HUES6 (cell line): ENCODE data around the gene PLA2G4A.
"Not testable (repeated sequence)": the region's sequence is repeated elsewhere in the genome, so short reads cannot be mapped to it uniquely, and the experiment has no call there.

ENCODE experiments used
- H3K27ac ChIP-seq: 2 replicates; pipeline ENCODE4 v1.7.0; 2013; ENCODE audit warnings: low read depth, mild to moderate bottlenecking, low read length, inconsistent platforms
- H3K27me3 ChIP-seq: 2 replicates; pipeline ENCODE4 v1.6.1; 2013; ENCODE audit warnings: low read length; ENCODE audit not compliant: control insufficient read depth, insufficient read depth
- H3K36me3 ChIP-seq: 2 replicates; pipeline ENCODE4 v1.6.1; 2013; ENCODE audit warnings: low read length; ENCODE audit not compliant: control insufficient read depth, insufficient read depth
- H3K4me1 ChIP-seq: 2 replicates; pipeline ENCODE4 v1.6.1; 2013; ENCODE audit warnings: low read length; ENCODE audit not compliant: control insufficient read depth, insufficient read depth
- H3K4me3 ChIP-seq: 2 replicates; pipeline ENCODE4 v1.5.1; 2013; ENCODE audit warnings: low read depth, low read length
- H3K9ac ChIP-seq: one replicate; pipeline ENCODE4 v1.6.1; 2013; ENCODE audit warnings: mild to moderate bottlenecking, low read length
- H3K9me3 ChIP-seq: 2 replicates; pipeline ENCODE4 v1.6.1; 2013; ENCODE audit warnings: low read depth, low read length; ENCODE audit not compliant: control insufficient read depth, insufficient read depth

PLA2G4A gene

GRCh38 chr1:186899577-186899976 is 70.8 kb downstream of the PLA2G4A start:
- no peaks in the 10 kb centered on the region for H3K36me3 ChIP-seq
- H3K27ac ChIP-seq, result no peak overlapping the region
- H3K9ac ChIP-seq, result no peak overlapping the region
- H3K9me3 ChIP-seq, result no peaks in the 10 kb centered on the region
- no peak overlapping the region for H3K4me3 ChIP-seq
- H3K27me3 ChIP-seq, result no peaks in the 10 kb centered on the region
- H3K4me1 ChIP-seq, result 0 out of 2 replicates have a peak, but pooled peaks cover 3% of the 10 kb centered on the region

- no peak overlapping the region for H3K4me3 ChIP-seq
- H3K9me3 ChIP-seq, result no peaks in the 10 kb centered on the region
Observed at GRCh38 chr1:186899977-186900376, 71.2 kb downstream of the PLA2G4A start.

DNA sequence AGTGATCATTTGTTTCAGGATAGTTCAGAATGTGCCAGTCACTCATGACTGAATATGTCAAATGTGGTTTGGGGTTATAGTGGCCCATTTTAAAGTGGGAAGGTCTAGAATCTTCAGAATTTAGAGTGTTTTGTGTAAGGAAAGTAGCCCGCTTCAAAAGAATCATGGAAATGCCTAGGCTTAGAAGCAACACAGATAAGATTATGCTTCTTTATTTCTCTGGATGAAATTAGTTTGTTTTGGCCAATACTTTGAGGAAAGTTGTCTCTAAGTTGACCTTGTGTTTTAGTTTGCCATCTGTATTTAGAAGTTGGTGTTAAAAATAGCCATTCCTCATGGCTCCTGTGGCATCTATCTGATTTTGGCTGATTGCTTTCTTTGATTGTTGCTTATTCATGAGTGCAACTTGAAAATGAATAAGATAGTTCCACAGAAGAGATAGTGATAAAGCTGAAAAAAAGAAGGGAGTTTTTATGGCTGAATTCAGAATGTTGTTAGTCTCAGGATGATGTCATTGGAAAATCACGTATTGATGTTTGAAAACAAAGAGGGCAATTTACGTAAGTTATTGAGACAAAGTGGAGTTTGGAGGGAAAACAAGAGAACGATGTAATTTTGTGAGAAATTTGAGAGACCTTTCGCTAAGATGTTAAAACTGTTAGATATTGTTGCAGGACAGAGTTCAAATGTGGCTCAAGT is 71.9 kb downstream of the PLA2G4A start:
- Histone ChIP-seq H3K4me3 (no peak overlapping the region), H3K9ac (no peak overlapping the region), H3K27ac (no peak overlapping the region), H3K9me3 (no peaks in the 10 kb centered on the region), H3K4me1 (0 out of 2 replicates have a peak, but pooled peaks cover 3% of the 10 kb centered on the region), H3K27me3 (no peaks in the 10 kb centered on the region), H3K36me3 (no peaks in the 10 kb centered on the region)

More at GRCh38 chr1:186899977-186900376, 71.2 kb downstream of the PLA2G4A start:
- no peak overlapping the region for H3K27ac ChIP-seq
- 0 out of 2 replicates have a peak, but pooled peaks cover 3% of the 10 kb centered on the region for H3K4me1 ChIP-seq
- H3K36me3 ChIP-seq, result no peaks in the 10 kb centered on the region
- no peaks in the 10 kb centered on the region for H3K27me3 ChIP-seq
- no peak overlapping the region for H3K9ac ChIP-seq

GRCh38 chr1:186901631-186902030 is 72.9 kb downstream of the PLA2G4A start:
- Histone ChIP-seq H3K4me1 (0 out of 2 replicates have a peak, but pooled peaks cover 3% of the 10 kb centered on the region), H3K36me3 (no peaks in the 10 kb centered on the region), H3K27me3 (no peaks in the 10 kb centered on the region), H3K9ac (no peak overlapping the region), H3K27ac (no peak overlapping the region), H3K4me3 (no peak overlapping the region), H3K9me3 (no peaks in the 10 kb centered on the region)

DNA sequence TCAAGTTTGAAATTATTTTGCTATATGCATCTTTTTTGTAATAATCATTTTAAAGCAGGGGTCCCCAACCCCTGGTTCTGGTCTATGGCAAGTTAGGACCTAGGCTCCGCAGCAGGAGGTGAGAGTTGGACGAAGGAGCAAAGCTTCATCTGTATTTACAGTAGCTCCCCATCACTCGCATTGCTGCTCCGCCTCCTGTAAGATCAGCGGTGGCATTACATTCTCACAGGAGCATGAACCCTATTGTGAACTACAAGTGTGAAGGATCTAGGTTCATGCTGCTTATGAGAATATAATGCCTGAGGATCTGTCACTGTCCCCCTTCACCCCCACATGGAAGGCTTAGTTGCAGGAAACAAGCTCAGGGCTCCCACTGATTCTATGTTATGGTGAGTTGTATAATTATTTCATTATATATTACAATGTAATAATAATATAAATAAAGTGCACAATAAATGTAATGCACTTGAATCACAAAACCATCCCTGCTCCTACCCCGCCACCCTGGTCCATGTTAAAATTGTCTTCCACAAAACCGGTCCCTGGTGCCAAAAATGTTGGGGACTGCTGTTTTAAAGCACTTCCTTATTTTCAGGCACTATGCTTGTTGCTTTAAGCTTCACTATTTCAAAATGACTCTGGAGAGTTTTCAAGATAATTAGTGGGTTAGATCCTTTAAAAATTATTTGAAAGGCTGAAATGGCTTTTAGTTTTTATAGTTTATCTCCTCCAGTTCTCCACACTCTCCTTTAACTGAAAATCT is 74.8 kb downstream of the PLA2G4A start:
- no peak overlapping the region for H3K9ac ChIP-seq
- 0 out of 2 replicates have a peak, but pooled peaks cover 3% of the 10 kb centered on the region for H3K4me1 ChIP-seq
- H3K9me3 ChIP-seq, result no peaks in the 10 kb centered on the region
- no peak overlapping the region for H3K27ac ChIP-seq
- no peak overlapping the region for H3K4me3 ChIP-seq
- H3K27me3 ChIP-seq, result no peaks in the 10 kb centered on the region
- H3K36me3 ChIP-seq, result no peaks in the 10 kb centered on the region

- Histone ChIP-seq H3K9me3 (no peaks in the 10 kb centered on the region), H3K4me3 (no peak overlapping the region), H3K27me3 (no peaks in the 10 kb centered on the region), H3K27ac (no peak overlapping the region), H3K4me1 (0 out of 2 replicates have a peak, but pooled peaks cover 3% of the 10 kb centered on the region), H3K36me3 (no peaks in the 10 kb centered on the region), H3K9ac (no peak overlapping the region)
Observed at GRCh38 chr1:186904361-186904760, 75.6 kb downstream of the PLA2G4A start.

- H3K9ac ChIP-seq, result no peak overlapping the region
- H3K36me3 ChIP-seq, result no peaks in the 10 kb centered on the region
Observed at GRCh38 chr1:186905561-186905960, 76.8 kb downstream of the PLA2G4A start.

GRCh38 chr1:186915555-186915954 is 86.8 kb downstream of the PLA2G4A start:
- H3K4me3 ChIP-seq, result no peak overlapping the region
- H3K27me3 ChIP-seq, result no peaks in the 10 kb centered on the region
- no peak overlapping the region for H3K27ac ChIP-seq
- no peak overlapping the region for H3K9ac ChIP-seq
- H3K36me3 ChIP-seq, result no peaks in the 10 kb centered on the region
- H3K9me3 ChIP-seq, result no peaks in the 10 kb centered on the region
- H3K4me1 ChIP-seq, result no peaks in the 10 kb centered on the region

More at GRCh38 chr1:186905561-186905960, 76.8 kb downstream of the PLA2G4A start:
- Histone ChIP-seq H3K9me3 (no peaks in the 10 kb centered on the region), H3K27ac (no peak overlapping the region), H3K4me1 (0 out of 2 replicates have a peak, but pooled peaks cover 3% of the 10 kb centered on the region), H3K27me3 (no peaks in the 10 kb centered on the region), H3K4me3 (no peak overlapping the region)

DNA sequence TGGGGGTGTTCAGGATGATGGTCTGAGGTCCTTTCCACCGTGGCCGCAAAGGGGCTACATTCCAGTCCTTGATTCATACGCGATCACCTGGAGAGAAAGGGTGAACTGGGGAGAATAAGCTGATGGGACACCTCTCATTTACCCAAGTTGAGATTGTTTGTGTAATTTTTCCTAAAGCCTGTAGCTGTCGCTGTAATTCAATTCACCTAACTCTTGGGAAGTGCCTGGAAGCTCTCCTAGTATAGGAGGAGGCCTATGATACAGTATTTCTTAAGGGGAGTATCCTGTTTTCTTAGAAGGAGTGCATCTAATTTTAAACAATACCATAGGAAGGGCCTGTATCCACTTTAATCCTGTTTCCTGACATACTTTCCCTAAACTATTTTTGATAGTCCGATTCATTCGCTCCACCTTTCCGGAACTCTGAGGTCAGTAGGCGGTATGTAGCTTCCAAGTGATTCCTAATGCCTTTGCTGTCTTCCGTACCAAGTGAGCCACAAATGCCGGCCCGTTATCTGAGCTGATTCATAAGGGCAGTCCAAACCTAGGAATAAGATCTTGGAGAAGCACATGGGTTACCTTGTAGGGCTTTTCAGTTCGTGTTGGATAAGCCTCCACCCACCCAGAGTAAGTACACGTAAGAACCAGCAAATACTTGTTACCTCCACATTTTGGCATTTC is 88.5 kb downstream of the PLA2G4A start:
- not testable (repeated sequence) for H3K36me3 ChIP-seq, H3K27ac ChIP-seq, H3K4me1 ChIP-seq, H3K9ac ChIP-seq, H3K9me3 ChIP-seq, H3K27me3 ChIP-seq, H3K4me3 ChIP-seq

DNA sequence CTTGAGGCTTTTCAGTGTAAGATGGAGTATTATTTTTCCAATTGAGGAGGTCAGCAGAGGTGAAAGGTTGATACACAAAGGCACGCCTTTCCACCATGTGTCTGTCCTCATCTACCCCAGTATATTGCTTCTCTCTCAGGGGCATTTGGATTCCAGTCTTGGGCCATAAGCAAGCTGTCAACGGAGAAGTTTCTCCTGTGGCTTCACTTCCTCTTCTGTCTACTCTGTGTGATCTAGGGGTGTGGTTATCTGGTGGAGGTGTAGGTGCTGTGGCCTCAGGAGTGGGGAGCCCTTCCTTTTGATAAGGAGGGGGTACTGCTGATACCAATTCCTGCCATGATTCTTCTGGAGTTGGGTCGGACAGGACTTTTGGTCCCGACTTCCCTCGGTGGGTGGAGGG is 92.6 kb downstream of the PLA2G4A start:
- not testable (repeated sequence) for H3K9ac ChIP-seq, H3K4me1 ChIP-seq, H3K27me3 ChIP-seq, H3K36me3 ChIP-seq, H3K27ac ChIP-seq, H3K4me3 ChIP-seq
- peaks cover 10% of the 10 kb centered on the region; the same call in 1 of the 2 replicates for H3K9me3 ChIP-seq

GRCh38 chr1:186922814-186923213 is 94.1 kb downstream of the PLA2G4A start:
- peaks cover 10% of the 10 kb centered on the region; the same call in 1 of the 2 replicates for H3K9me3 ChIP-seq

More at GRCh38 chr1:186922814-186923213, 94.1 kb downstream of the PLA2G4A start:
- not testable (repeated sequence) for H3K4me3 ChIP-seq, H3K27ac ChIP-seq, H3K4me1 ChIP-seq, H3K27me3 ChIP-seq, H3K9ac ChIP-seq, H3K36me3 ChIP-seq
